Prostate gland (tissue), 2 donors: ENCODE results near the gene EIF2S3.

Experiments
- POLR2AphosphoS5 ChIP-seq: sonication (generic); formaldehyde crosslinking; IDR thresholded peaks from one replicate; pipeline ENCODE4 v1.6.1; 2017; ENCODE audit warnings: antibody characterized with exemption
- TF ChIP-seq, protein P1 (sequence below), 4 experiments: fragments of 200-600 bp in 2 of 4; fragments of 450-650 bp in 2 of 4; sonication (generic) in 2 of 4; IDR thresholded peaks; 1 replicate in 3 of 4; 2 replicates in 1 of 4; pipeline ENCODE4 v1.5.1; 2016 to 2019; ENCODE audit warnings: antibody characterized with exemption in 4 of 4, mild to moderate bottlenecking in 2 of 4, moderate library complexity in 2 of 4

DNA sequence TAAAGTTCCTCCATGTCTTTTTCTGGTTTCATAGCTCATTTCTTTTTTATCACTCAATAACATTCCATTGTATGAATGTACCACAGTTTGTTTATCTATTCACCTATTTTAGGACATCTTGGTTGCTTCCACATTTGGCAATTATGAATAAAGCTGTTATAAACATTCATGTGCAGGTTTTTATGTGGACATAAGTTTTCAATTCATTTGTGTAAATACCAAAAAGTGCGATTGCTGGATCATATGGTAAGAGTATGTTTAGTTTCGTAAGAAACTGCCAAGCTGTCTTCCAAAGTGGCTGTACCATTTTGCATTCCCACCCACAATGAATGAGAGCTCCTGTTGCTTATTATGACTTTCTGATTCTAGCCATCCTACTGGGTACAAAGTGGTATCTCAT lies 58.4 kb downstream of the EIF2S3 start:
- TF ChIP-seq, protein P1, sequence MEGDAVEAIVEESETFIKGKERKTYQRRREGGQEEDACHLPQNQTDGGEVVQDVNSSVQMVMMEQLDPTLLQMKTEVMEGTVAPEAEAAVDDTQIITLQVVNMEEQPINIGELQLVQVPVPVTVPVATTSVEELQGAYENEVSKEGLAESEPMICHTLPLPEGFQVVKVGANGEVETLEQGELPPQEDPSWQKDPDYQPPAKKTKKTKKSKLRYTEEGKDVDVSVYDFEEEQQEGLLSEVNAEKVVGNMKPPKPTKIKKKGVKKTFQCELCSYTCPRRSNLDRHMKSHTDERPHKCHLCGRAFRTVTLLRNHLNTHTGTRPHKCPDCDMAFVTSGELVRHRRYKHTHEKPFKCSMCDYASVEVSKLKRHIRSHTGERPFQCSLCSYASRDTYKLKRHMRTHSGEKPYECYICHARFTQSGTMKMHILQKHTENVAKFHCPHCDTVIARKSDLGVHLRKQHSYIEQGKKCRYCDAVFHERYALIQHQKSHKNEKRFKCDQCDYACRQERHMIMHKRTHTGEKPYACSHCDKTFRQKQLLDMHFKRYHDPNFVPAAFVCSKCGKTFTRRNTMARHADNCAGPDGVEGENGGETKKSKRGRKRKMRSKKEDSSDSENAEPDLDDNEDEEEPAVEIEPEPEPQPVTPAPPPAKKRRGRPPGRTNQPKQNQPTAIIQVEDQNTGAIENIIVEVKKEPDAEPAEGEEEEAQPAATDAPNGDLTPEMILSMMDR (IDR thresholded peaks at IDR 0.05) = no peak
- TF ChIP-seq POLR2AphosphoS5 = no peak
